GM12892 (cell line): ENCODE measurements around the gene DGLUCY.

Experiments
- POLR2A ChIP-seq: IDR thresholded peaks from 2 replicates; pipeline ENCODE4 v1.6.1; 2011; ENCODE audit warnings: low read depth, low read length, control low read depth
- POLR2AphosphoS5 ChIP-seq: IDR thresholded peaks from 2 replicates; pipeline ENCODE4 v1.6.1; 2011; ENCODE audit warnings: low read depth, low read length, control low read depth

DNA sequence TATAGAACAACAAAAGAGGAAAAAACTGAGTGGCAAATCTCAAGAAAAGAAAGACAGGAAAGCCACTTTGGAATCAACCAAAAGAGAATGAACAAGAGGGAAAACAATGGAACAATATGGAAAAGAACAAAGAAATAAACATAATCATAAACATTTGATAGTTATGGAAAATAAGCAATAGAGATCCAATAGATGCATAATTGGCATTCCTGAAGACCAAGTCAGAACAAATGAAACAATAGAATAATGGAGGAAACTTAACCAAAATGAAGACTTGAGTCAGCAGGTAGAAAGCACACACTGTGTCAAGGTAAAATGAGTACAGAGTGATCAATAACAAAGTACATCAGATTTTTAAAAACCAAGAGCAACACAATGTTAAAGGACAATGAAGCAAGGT, 43.3 kb upstream of the DGLUCY start:
- TF ChIP-seq POLR2A, result no peak
- TF ChIP-seq POLR2AphosphoS5, result no peak
